GM21529 (cell line): ENCODE measurements around the gene PPP1R12C.
"Not testable (repeated sequence)": the region's sequence is repeated elsewhere in the genome, so short reads cannot be mapped to it uniquely, and the experiment has no call there.

Experiments
- ATAC-seq: cut with Tn5 transposase; IDR thresholded peaks from one replicate; pipeline ENCODE4 v1.9.1; 2021; ENCODE audit not compliant: unreplicated experiment

PPP1R12C gene

DNA sequence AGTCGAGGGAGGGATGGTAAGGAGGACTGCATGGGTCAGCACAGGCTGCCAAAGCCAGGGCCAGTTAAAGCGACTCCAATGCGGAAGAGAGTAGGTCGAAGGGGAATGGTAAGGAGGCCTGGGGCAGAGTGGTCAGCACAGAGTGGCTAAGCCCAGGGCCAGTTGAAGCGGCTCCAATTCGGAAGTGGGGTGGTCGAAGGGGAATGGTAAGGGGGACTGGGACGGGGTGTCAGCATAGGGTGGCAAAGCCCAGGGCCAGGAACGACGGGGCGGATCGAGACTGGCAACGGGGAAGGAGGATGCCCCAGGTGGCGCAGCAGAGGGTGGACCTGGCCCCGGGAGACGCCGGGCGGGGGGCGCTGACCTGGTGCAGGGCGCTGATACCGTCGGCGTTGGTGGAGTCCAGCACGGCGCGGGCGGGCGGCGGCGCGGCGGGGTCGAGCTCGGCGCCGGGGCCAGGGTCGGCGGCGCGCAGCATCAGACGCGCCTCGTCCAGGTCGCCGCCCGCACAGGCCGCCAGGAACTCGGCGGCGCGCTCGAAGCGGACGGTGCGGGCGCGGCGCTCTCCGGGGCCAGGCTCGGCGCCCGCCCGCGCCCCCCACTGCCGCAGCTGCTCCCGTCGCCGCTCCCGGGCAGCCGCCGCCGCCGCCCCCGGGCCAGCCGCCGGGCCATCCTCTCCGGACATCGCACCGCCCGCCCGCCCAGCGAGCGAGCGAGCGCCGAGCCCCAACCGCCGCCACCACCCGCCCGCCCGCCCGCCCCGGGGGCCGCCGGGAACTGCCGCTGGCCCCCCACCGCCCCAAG is at the start of gene PPP1R12C:
TSS of gene PPP1R12C (minus strand) at position 779 of the 804 bp plus-strand sequence. CDS start at position 685, 94 bp downstream.
- peak; percentile 11 for ATAC-seq

GRCh38 chr19:55166530-55167268 is 49.3 kb upstream of the PPP1R12C start, which contains the start of gene DNAAF3:
Gene DNAAF3 (minus strand): TSS chr19:55166613. CDS start chr19:55166413, 200 bp downstream.
- peak; percentile 94 for ATAC-seq

- ATAC-seq = peak; percentile 17
Observed at GRCh38 chr19:55165952-55166529, 48.6 kb upstream of the PPP1R12C start.

GRCh38 chr19:55161571-55162322 is 44.3 kb upstream of the PPP1R12C start:
- ATAC-seq = no peak

DNA sequence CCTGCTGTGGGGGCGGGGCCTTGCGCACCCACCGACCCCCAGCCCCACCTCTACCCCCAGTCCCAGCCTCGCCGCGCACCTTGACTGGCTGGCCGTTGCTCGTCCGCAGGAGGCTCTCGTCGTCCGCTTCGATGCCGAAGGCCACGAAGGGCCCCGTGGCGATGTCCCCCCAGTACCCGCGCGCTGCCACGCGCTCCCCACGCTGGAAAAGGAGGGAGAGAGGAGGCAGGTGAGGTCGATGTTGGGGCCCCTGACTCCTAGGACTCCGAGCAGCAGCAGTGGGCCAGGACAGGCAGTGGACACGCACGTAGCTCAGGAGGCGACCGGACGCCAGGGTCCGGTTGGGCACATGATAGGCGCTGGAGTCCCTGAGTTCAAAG is 43.5 kb upstream of the PPP1R12C start:
- ATAC-seq = no peak

- ATAC-seq = no peak
Observed at GRCh38 chr19:55160128-55160985, 42.9 kb upstream of the PPP1R12C start.

- ATAC-seq = no peak
Observed at GRCh38 chr19:55158848-55159749, 41.7 kb upstream of the PPP1R12C start.

- no peak for ATAC-seq
Observed at GRCh38 chr19:55158423-55158822, 41.0 kb upstream of the PPP1R12C start.

DNA sequence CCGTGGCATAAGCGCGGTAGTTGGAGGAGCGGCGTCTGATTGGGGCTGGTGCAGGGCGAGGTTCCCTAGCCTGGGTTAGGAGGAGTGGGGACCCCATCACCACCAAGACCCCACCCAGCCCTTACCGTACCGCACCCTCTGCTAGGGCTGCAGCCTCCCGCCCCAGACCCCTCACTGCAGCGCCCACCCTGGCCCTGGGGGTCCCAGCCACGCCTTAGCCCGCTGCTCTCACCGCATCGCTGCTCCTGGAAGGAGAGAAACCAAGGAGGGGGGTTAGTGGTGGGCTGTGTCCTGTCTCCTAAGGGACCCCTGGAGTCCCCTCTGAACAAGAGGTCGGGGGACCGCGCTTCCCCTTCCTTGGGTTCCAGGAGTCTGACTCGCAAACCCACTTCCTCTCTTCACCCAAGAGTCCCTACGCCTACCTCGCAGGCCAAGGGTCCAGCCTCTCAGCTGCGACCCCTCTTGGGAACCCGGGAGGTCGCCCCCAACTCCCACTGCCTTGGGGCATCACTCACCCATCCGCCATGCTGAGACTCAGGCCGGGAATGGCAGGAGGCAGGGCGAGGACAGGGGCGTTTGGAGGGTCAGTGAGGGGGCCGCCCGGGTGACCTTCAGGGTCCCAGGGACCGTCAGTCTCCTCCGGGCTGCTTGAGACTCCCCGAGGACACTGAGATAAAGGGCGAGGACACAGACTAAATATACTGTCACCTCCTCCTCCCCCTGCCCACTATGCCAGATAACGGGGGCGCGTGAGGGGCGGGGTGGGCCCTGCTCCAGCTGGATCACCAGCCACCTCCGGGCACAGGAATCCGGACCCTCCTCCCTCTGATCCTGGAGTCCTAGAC is 39.8 kb upstream of the PPP1R12C start, which contains the start of gene TNNI3:
TSS of gene TNNI3 (minus strand) at position 669 of the 845 bp plus-strand sequence. CDS start at position 526, 143 bp downstream.
- ATAC-seq = no peak

GRCh38 chr19:55156202-55157063 is 39.0 kb upstream of the PPP1R12C start:
- no peak for ATAC-seq

GRCh38 chr19:55155784-55156183 is 38.3 kb upstream of the PPP1R12C start:
- ATAC-seq = not testable (repeated sequence)

GRCh38 chr19:55153652-55154264 is 36.3 kb upstream of the PPP1R12C start:
- ATAC-seq = no peak

GRCh38 chr19:55152017-55152416 is 34.6 kb upstream of the PPP1R12C start:
- ATAC-seq = no peak

DNA sequence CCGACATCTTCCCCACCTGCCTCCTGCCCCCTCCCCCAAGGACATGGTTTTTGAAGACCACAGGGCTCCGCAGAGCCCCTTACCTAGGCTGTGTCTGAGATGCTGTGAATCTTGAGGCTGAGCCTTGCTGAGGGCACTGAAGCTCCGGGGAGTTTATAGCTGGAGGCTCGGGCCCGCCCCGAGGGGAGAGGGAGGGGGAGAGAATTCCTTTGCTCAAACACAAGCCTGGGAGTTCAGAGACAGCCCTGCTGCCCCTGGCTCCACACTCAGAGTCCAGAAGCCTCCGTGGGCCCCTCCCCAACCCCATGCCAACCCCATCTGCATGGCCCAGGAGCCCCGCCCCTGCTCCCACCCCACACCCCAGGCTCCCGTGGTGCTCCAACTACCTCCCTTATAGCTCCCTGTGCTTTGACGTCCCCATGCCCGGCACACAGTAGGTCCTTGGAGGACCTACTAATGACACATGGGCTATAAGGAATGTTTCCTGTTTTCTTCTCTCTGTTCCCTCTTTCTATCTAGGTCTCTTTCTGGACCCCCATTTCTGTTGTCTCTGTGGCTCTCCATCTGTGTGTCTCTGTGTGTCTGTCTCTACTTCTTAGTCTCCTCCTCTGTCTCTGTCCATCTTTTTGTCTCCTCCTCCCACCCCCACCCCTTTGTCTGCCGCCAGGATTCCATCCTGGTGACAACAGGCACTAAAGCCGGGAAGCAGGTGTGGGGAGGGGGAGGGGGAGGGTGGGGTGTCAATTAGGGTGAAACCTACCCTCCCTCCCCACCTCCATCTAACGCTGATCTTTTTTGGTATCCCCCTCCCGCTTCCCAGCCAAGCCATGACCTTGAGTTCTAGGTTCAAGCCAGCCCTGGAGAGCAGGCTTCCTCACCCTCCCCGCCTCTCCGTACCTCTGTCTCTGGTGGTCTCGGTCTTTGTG is 31.9 kb upstream of the PPP1R12C start, which contains the start of gene TNNT1:
TSS of gene TNNT1 (minus strand) at position 129 of the 926 bp plus-strand sequence. CDS start 2,049 bp downstream, outside the sequence.
- ATAC-seq = no peak

- no peak for ATAC-seq
Observed at GRCh38 chr19:55147545-55148251, 30.3 kb upstream of the PPP1R12C start.
